GM18519 (cell line): Measurements from ENCODE around the gene TSHZ2.

Experiments used
- ATAC-seq: cut with Tn5 transposase; IDR thresholded peaks from one replicate; pipeline ENCODE4 v1.9.1; 2021; ENCODE audit warnings: mild to moderate bottlenecking, moderate library complexity; ENCODE audit not compliant: unreplicated experiment, low FRiP score

The TSHZ2 gene

GRCh38 chr20:53263554-53264438 lies 291.6 kb downstream of the TSHZ2 start:
- ATAC-seq: no peak

DNA sequence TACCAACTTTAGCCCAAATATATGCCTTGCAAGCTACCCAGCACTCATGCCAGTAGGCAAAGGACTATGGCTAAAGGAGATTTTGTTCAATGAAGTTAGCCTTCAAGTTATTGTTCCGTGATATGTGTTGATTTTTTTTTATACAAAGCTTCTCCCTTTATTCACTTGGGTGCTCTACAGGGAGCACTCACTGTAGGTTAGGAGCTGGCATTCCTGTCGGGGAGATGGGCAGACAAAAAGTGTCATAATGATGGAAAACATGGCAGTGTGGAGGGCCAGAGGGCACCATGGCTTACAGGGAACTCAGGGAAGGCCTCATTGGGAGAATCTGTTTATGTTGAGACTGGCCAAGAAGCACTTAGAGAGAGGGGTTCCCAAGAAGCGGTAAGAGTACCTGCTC lies 292.4 kb downstream of the TSHZ2 start:
- no peak for ATAC-seq

DNA sequence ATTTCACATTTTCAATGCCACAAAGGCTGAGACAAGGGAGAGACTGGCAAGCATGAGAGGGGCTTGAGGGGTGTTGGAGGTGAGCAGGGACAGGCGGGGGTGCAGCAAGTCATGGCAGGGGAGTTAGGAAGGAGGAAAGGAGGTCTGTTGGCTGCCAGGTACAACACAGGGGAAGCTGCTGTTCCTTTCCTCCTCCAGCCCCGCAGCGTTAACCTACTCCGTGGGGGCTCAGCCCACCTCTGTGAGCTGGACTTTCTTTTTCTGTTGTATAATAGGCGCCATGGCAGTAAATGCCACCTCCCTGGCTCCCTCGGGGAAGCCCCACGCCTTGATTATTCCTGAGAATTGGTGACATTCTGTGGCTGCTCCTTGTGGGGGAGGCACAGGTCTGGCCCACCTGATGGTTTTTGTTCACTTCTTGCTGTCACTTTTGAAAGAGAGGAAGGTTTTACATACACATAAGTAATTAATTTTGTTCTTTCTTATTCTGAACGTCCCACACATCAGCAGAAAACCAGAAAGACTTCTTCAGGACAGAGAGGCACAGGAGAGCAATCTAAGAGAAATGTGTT lies 293.2 kb downstream of the TSHZ2 start:
- no peak for ATAC-seq

DNA sequence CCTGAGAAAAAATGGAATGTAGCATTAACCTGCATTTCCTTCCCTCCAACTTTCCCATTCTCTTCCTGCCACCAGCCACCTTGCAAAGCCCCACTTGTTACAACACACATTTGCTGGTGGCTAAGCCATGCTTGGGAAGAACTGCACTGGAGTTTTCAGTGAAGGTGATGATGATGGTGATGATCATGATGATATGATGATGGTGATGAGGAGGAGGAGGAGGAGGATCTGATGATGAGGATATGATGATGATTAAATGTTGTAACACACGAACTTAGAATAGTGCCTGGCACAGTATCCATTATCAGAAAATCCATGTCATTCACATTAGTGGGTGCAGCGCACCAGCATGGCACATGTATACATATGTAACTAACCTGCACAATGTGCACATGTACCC lies 297.2 kb downstream of the TSHZ2 start:
- no peak for ATAC-seq

DNA sequence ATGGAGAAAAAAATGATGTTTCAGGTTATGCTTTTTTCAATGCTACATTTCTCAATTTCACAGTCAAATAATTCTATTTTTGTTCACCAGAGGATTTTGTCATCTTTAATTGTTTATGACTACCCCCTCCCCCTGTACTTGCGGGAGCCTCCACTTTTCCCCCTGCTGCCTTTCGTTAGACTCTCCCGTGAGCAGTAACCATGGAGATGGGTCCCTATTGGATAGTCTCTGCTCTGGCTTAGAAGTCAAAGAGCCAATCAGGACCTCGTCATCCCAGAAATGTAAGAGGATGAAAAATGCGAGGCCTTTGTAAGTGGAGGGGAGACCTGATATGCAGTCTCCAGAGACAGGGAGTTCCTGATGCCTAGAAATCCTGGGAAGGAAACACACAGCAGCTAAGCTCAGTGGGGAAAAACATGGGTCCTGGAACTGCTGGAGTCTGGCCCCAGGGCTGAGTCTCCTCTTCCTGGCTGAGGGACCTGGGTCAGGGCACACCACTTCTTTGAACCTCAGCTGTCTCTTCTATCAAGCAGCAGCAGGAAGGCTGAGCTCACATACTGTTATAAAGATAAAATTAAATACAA lies 298.7 kb downstream of the TSHZ2 start:
- ATAC-seq: no peak

DNA sequence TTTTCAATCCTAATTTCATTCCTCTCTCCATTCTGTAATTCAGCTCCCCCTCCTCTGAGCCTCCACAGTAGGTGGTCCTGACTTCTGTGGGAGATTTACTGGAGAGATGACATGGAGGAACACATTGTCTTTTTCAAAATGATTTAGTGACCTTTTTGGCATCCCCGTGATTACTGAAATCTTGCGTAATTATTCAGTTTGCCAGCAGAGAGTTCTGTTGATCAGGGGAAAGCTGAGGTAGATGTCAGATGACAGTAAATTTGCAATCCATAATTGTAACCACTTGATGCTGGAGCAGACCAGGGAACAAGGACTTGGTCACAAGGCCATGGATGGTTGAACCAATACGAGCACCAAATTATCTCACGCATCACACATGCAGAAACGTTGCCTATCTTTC lies 302.2 kb downstream of the TSHZ2 start:
- ATAC-seq: no peak

DNA sequence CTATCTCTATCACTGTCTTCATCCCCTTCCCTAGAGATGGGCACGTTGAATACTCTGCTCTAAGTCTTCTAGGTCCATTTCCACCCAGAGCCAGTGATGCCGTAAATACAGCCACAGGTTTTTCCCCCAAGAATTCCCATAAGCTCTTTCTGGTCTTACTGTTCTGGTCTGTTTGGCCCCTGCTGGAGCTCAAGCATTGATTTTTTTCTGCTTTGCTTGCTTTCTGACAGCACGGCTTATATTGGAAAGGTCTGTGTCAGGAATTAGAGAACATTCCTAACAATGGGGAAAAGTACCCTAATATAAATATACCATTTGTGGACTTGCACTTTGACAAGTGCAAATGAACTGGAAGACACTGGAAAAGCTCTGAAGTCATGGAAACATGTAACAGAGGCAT lies 302.6 kb downstream of the TSHZ2 start:
- no peak for ATAC-seq

DNA sequence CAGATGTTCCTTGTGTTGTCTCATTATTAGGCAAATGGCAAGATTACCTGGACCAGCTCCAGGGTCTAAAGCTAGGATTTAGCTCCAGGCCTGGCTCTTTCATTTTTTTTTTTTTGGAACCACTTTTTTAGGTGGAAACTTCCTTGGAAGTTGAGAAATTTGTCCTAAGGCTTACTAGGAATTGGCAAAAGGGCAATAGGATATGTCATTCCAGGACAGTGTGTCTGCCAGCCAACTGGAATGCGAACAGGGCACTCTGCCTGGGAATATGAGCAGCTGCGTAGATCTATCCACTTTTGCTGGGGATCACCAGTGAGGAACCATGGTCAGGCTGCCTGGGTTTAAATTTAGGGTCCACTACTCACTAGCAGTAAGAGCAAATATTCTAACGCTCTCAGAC lies 304.0 kb downstream of the TSHZ2 start:
- no peak for ATAC-seq

DNA sequence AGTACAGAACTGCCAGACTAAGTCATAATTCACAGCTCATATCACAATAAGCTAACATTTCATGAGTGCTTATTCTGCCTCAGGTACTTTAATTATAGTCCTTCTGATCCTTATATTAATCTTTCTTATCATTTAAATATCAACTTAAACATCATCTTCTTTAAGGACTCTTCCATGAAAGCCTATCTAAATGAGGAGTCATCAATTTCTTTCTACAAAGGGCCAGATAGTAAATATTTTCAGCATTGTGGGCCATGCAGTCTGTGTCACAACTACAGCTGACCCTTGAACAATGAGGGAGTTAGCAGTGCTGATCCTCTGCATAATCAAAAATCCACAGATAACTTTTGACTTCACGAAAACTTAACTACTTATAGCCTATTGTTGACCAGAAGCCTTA lies 306.4 kb downstream of the TSHZ2 start:
- ATAC-seq: no peak

- no peak for ATAC-seq
Measured at GRCh38 chr20:53279735-53280134, 307.6 kb downstream of the TSHZ2 start.

DNA sequence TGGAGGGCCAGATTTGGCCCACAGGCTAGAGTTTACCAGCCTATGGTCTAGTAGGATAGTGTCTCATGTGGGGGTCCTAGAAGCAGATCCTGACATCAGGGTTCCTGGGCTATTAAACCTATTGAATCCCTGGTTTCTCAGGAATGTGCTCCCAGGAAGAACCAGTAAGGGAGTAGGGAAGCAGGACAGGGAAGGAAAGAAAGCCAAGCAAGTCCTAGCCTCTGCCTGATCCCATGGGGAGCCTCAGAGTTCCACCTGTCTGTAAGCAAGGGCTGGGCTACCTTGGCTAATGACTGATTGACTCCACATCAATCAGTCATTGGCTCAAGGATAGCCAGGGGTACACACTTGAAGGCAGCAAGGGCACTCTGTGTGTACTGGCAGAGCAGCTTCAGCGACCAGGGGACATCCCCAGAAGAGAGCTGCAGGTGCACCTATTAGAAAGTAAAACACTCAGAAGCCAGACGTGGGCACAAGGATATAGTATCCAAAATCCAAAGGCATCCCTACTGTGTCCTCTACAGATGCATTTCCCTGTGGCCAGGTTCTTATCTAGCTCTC lies 309.5 kb downstream of the TSHZ2 start:
- no peak for ATAC-seq

GRCh38 chr20:53282217-53282955 lies 310.2 kb downstream of the TSHZ2 start:
- ATAC-seq: no peak

- no peak for ATAC-seq
Measured at GRCh38 chr20:53283011-53283410, 310.9 kb downstream of the TSHZ2 start.

GRCh38 chr20:53283597-53283996 lies 311.4 kb downstream of the TSHZ2 start:
- no peak for ATAC-seq

- ATAC-seq: no peak
Measured at GRCh38 chr20:53284256-53284655, 312.1 kb downstream of the TSHZ2 start.

GRCh38 chr20:53284696-53285095 lies 312.5 kb downstream of the TSHZ2 start:
- no peak for ATAC-seq

GRCh38 chr20:53287357-53288042 lies 315.3 kb downstream of the TSHZ2 start:
- ATAC-seq: no peak

DNA sequence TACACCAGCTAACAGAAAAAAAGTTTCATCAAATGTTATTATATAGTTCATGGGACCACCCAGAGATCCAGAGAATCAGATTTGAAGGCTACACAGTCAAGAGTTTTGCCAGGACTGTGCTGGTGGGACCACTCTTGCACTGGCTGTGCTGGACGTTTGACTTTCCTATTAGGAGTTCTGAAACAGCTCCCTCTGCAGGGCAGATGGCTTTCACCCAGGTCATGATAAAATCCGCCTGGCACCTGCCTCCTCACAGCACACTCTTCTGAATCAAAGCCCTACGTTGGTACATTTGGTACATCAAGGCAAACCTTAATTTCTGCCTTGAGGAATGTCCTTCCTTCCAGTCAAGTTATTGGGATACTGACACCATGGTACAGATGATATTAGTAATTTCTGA lies 319.4 kb downstream of the TSHZ2 start:
- ATAC-seq: no peak

DNA sequence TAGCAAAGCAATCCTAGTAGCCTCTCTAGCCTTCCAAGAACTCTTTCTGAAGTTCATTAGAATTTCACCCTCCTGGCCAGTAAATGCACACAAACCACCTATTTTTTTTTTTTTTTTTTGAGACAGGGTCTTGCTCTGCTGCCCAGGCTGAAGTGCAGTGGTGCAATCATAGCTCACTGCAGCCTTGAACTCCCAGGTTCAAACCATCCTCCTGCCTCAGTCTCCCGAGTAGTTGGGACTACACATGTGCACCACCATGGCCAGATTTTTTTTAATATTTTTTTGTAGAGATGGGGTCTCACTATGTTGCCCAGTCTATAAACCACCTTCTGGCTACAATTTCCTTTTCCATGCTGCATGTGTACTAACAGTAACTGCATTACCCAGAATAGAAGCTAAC lies 320.2 kb downstream of the TSHZ2 start:
- ATAC-seq: no peak

DNA sequence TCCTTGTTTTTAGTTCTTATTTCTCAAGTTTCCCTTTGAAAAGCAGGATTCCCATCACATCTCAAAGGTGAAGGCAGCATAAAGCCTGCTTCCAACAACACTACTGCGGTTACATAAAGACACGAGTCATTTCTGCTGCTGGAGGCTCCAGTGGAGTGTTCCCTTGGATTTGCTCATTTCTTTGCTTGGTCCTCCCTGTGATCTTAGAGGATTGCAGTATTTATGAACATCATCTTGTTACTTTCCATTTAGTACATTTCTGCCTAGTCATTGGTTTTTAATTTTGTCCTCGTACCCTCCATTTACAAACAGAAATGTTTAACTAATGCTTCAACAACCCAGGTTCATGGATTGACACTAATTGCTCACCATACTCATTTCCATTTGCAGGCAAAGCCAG lies 322.6 kb downstream of the TSHZ2 start:
- ATAC-seq: no peak
